ENCODE results near the gene BYSL.
"Not testable (repeated sequence)": the region's sequence is repeated elsewhere in the genome, so short reads cannot be mapped to it uniquely, and the experiment has no call there.

Gene BYSL

GRCh38 chr6:41942067-41942851 lies 21.0 kb downstream of the BYSL start:
- DNase-seq (ENCODE audit: low spot score): no peak

DNA sequence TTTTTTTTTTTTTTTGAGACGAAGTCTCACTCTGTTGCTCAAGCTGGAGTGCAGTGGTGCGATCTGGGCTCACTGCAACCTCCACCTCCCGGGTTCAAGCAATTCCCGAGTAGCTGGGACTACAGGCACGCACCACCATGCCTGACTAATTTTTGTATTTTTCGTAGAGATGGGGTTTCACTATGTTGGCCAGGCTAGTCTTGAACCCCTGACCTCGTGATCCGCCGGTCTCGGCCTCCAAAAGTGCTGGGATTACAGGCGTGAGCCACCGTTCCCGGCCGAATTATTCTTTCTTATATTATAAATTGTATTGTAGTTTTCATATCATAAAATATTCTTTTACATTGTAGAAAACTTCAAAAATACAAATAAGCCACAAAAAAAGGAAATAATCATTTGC lies 21.6 kb downstream of the BYSL start:
- DNase-seq (ENCODE audit: low spot score): not testable (repeated sequence)

- no peak for DNase-seq (ENCODE audit: low spot score)
These were observed 22.2 kb downstream of the BYSL start for GRCh38 chr6:41943456-41943855.

GRCh38 chr6:41947581-41948220 lies 26.4 kb downstream of the BYSL start:
- no peak for DNase-seq (ENCODE audit: low spot score)

DNA sequence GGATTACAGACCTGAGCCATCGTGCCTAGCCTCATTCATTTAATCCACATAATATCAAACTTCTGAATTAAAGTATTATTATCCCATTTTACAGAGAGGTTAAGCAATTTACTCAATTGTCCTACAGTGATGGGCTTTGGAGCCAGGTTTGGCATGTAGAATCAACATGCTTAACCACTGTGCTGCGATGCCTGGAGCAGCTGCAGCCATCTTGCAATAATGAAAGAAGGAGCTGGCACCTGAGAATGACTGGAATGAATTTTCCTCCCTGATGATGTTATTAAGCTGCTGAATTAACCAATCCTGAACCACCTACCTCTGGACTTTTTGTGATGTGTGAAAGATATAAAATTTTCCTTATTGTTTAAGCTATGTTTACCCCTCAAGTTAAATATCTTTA lies 33.4 kb downstream of the BYSL start:
- no peak for DNase-seq (ENCODE audit: low spot score)

- DNase-seq (ENCODE audit: low spot score): no peak
These were observed 34.1 kb downstream of the BYSL start for GRCh38 chr6:41955412-41955811.

GRCh38 chr6:41957117-41957516 lies 35.8 kb downstream of the BYSL start:
- DNase-seq (ENCODE audit: low spot score): no peak

- DNase-seq (ENCODE audit: low spot score): no peak
These were observed 36.9 kb downstream of the BYSL start for GRCh38 chr6:41958022-41958856.

DNA sequence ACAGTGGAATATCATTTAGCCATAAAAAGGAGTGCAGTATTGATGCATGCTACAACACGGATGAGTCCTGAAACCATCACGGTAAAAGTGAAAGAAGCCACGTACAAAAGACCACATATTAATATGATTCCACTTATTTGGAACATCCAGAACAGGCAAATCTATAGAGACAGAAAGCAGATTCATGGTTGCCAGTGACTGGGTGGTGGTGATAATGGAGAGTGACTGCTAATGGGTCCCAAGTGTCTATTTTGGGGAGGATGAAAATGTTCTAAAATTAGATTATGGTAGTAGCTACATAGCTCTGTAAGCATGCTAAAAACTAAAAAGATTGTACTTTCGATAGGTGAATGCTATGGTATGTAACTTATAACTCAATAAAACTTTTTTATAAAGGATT lies 38.7 kb downstream of the BYSL start:
- no peak for DNase-seq (ENCODE audit: low spot score)

DNA sequence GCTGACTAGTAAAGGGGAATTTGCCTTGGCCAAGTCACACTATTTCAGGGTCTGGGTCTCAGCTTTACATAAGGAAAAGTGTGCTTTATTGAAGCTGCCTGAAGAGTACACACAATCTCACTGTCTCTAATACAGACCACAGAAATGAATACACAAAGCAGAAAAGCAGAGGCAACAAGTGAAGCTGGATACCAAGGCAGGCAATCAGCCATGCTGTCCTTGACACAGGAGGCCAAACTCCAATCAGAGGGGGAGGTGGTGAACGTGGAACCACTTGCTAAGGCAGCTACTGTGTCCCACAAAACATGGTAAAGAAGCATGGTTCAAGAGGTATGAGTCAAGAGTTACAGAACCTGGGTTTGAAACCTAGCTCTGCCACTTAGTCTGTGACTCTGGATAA lies 42.1 kb downstream of the BYSL start:
- DNase-seq (ENCODE audit: low spot score): no peak

DNA sequence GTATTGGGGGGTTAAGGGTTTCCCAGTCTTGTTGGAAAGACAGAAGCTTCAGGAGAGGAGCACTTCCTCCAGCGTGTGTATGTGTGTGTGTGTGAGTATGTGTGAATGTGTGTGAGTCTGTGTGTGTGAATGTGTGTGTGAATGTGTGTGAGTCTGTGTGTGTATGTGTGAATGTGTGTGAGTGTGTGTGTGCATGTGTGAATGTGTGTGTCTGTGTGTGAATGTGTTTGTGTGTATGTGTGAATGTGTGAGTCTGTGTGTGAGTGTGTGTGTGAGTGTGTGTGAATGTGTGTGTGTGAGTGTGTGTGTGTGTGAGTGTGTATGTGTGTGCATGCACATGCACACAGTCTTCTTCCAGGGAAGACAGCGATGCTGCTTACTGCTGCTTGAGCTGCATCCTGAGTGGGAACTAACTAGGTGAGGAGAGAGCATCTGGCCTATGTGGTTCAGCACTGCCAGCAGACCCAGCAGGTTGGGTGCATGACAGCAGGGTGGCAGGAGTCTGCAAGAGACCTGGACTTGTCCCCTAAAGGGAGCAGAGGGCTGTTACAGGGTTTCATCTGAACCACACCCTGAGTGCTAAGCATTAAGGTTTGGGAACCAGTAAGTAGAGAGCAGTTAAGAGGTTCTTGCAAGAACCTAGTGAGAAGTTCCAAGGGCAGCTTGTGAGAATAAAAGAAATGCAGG lies 43.0 kb downstream of the BYSL start:
- DNase-seq (ENCODE audit: low spot score): no peak

- no peak for DNase-seq (ENCODE audit: low spot score)
These were observed 44.3 kb downstream of the BYSL start for GRCh38 chr6:41965429-41966213.

DNA sequence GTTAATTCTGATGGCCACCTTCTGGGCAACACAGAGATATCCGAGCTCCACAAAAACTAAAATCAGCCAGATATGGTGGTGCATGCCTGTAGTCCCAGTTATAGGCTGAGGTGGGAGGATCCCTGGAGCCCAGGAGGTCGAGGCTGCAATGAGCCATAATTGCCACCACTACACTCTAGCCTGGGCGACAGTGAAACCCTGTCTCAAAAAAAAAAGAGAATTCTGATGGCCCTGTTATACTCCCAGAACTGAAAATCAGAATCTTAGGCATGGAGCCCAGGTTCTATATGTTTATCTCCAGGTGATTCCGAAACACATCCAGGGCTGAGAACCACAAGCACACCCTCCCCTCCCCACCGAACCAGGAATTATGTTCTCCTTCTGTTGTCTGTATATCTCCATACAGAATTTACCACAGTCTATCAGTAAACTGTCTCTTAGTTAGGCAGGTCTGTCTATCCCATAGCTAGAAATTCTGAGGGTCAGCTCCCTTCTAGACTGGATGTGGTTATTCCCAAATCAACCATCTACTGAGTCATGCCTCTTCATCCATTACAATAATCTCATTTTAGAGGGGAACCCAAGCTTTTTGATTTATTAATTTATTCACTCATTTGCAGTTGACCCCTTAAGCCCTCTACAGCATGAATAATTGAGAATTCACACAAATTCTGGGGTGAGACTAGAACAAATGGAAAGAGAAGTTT lies 45.1 kb downstream of the BYSL start:
- no peak for DNase-seq (ENCODE audit: low spot score)

- DNase-seq (ENCODE audit: low spot score): no peak
These were observed 45.6 kb downstream of the BYSL start for GRCh38 chr6:41966961-41967311.

DNA sequence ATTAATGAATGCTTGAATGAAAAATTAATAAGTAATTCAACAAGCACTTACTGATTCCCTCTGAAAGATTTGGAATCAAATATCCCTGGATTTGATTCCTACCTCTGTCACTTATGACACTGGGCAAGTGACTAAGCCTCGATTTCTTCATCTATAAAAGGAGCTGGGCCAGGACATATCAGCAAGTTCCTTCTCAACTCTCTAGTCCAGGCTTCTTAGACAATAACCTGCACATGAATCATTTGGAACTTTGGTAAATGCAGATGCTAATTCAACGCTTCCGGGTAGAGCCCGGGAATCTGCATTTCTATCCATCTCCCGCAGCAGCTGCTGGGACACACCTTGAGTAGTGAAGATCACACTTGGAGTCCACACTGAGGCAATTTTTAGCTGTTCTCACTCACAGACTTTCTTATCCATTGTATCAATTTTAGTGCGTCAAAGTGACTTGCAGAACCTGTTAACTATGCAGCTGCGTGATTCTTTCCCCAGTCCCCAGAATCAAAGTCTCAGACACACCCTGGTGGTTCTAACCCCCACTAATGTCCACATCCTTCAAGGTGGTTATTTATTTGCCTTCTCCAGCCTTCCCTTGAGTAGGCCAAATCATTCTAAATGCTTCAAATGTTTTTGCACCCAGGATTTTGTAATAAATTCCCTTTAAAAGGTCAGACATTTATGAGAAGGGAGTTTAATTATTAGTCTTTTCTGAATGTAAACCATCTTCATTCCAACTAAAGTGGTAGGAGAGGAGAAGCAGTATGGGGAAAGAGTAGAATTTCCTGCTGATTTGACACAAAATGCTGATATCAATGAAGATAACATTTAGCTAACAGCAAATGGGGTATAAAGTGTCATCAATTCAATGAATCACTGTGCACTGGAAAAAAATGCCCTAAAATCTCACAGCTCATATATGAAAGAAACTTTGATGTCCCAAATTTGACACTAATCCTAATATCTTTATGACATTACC lies 46.3 kb downstream of the BYSL start:
- no peak for DNase-seq (ENCODE audit: low spot score)

GRCh38 chr6:41970436-41970846 lies 49.1 kb downstream of the BYSL start:
- no peak for DNase-seq (ENCODE audit: low spot score)

DNA sequence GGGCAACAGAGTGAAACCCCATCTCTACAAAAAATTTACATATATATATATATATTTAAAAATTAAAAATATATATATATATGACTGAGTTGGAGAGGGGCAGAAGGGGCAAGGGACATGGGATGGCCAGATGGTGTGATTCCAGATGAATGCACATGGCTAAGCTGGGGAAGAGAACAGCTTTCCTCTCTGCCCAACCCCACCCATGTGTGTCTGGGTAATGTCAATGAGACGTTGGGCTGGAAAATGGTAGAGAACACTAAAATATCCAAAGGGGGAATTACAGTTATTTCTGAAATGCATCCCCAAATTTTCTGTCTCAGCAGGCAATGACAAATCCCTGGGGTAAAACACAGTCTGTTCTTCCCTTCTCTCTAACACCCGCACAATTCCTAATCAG lies 51.5 kb downstream of the BYSL start:
- no peak for DNase-seq (ENCODE audit: low spot score)

DNA sequence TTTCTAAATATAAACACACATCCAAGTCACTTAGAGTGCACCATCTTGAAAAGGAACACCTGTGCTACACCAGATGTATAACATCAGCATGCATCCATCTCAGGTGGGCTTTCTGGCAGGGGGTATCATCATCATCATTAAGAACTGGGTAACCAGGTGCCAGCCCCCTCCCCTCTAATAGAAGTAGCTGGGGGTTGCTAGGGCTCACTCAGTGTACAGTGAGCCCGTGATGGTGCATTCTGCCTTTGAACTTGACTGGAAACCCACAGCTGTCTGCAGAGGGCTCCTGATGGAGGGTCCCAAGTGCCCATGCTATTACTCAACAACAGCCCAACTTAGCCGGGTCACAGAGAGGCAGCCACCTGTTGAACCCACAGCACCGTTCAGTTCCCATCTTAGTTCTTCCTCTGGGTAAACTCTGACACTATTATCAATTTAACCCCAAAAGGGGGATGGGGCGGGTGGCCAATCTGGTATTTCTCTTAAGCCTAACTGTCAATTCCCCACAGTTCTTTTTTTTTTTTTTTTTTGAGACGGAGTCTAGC lies 53.1 kb downstream of the BYSL start:
- no peak for DNase-seq (ENCODE audit: low spot score)

DNA sequence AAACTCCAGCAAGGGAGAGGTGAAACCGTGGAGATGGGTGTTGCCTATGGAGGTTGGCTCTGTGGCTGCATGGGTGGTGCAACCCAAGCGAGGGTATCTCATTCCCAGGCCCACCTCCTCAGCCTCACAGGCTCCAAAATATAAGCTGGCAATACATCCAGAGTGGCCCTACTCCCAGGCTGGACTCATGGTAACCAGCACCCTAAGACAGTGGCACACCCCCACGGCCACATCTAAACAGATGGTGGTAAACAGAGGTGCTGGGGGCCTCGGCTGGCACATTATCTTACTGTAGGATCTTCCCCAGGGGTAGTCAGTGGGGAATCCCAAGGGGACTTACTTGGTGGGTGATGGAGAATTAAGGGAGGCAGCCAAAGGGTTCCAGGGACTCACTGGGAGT lies 54.0 kb downstream of the BYSL start:
- DNase-seq (ENCODE audit: low spot score): no peak

Data from putamen (tissue), 1 donor.